Stomach (tissue), 4 donors: Measurements from ENCODE around the gene CRYBG1.

Experiments
- CTCF ChIP-seq, 7 experiments: fragments of 450-650 bp in 4 of 7; fragments of 200-600 bp in 3 of 7; sonication (generic) in 3 of 7; IDR thresholded peaks; one replicate each; pipeline ENCODE4 v1.5.1; 2016 to 2019; ENCODE audit warnings: antibody characterized with exemption in 7 of 7, control low read depth in 2 of 7, mild to moderate bottlenecking in 1 of 7
- EP300 ChIP-seq: sonication (generic); formaldehyde crosslinking; IDR thresholded peaks from one replicate; pipeline ENCODE4 v1.6.1; 2017; ENCODE audit warnings: antibody characterized with exemption
- POLR2A ChIP-seq, 4 donors: fragments of 450-650 bp; IDR thresholded peaks; one replicate each; pipeline ENCODE4 v1.6.1; 2016; ENCODE audit warnings: antibody characterized with exemption in 4 of 4, control low read depth in 2 of 4, mild to moderate bottlenecking in 1 of 4, moderate library complexity in 1 of 4

- TF ChIP-seq CTCF (IDR thresholded peaks at IDR 0.05): no peak
- no peak for TF ChIP-seq POLR2A (IDR thresholded peaks at IDR 0.05)
- no peak for TF ChIP-seq EP300
These were observed 175.8 kb downstream of the CRYBG1 start for GRCh38 chr6:106536357-106536756.
